ENCODE data around the gene WSB2.

DNA sequence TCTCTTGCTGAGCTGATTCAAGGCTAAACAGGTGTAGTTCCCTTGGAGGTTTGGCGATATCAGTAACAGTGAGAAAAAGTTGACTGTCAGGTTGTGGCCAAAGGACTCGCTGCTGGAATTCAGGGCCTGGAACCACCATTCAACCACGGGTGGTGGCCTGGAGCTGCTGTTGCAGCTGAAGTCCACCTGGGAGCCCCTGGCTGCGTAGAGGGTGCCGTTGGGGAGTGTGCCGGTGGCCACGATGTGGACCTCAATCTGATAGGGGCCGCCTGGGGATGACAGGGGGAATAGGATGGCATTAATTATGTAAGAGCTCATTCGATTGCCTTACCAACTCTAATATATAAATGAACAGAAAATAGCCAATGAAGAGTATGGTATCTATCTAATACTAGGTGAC lies 21.2 kb upstream of the WSB2 start:
- no peak for TF ChIP-seq POLR2AphosphoS5 (IDR thresholded peaks at IDR 0.05; ENCODE audit: low read depth, low read length)
- no peak for TF ChIP-seq TAF1 (IDR thresholded peaks at IDR 0.05; ENCODE audit: borderline replicate concordance, low read depth, low read length)
- no peak for TF ChIP-seq POLR2A (IDR thresholded peaks at IDR 0.05; ENCODE audit: low read depth, low read length)

Measured in GM12892 (cell line).